Raji (cell line): ENCODE measurements around the gene MOXD1.

Experiments used
- POLR2A ChIP-seq: IDR thresholded peaks from 2 replicates; pipeline ENCODE4 v1.6.1; 2011; ENCODE audit warnings: low read depth, low read length, control low read depth; ENCODE audit not compliant: insufficient read depth

MOXD1 gene

GRCh38 chr6:132252113-132252512 lies 149.2 kb downstream of the MOXD1 start:
- TF ChIP-seq POLR2A: no peak

GRCh38 chr6:132251711-132252110 lies 149.6 kb downstream of the MOXD1 start:
- no peak for TF ChIP-seq POLR2A

- TF ChIP-seq POLR2A: no peak
Observed at GRCh38 chr6:132247381-132248159, 153.7 kb downstream of the MOXD1 start.

GRCh38 chr6:132246632-132247270 lies 154.5 kb downstream of the MOXD1 start:
- no peak for TF ChIP-seq POLR2A

- no peak for TF ChIP-seq POLR2A
Observed at GRCh38 chr6:132246120-132246617, 155.1 kb downstream of the MOXD1 start.
